ENCODE results near the gene C8G. TPM values are rescaled to one million over a fixed set of nuclear protein-coding genes. Genes with fewer than 3 reads are reported as not detected.

C8G gene
- total and polyA plus RNA-seq, 2 of the 8 experiments (the other 6 are each of a cell fraction or from before 2014, with no cell fraction given), result 0.62 to 0.80 TPM

GRCh38 chr9:136939996-136940525 is 5.0 kb upstream of the C8G start:
- Histone ChIP-seq H4K8ac (ENCODE audit: extremely low read depth, insufficient read depth, low read length) (no peak overlapping the region; the same call in 1 of the 2 replicates), H3K9ac (replicated peaks in 1 of 4; ENCODE audit: extremely low read depth in 1 of 4, low read depth in 3 of 4, low read length in 3 of 4) (no peak overlapping the region), H4K5ac (ENCODE audit: insufficient read length, low read depth, low read length) (no peak overlapping the region), H3K18ac (ENCODE audit: extremely low read depth, low read length) (no peak overlapping the region), H3K23ac (ENCODE audit: insufficient read length) (no peak overlapping the region), H2BK20ac (ENCODE audit: low read length) (no peak overlapping the region), H3K27me3 (replicated peaks in 1 of 4; ENCODE audit: control insufficient read depth in 3 of 4, extremely low read depth in 1 of 4, insufficient read depth in 3 of 4, low read length in 3 of 4) (no peaks in the 10 kb centered on the region), H2BK120ac (replicated peaks; ENCODE audit: low read depth, low read length) (no peak overlapping the region), H3K23me2 (ENCODE audit: low read depth, low read length) (peaks cover 5% of the 10 kb centered on the region; the same call in 1 of the 2 replicates), H2AK5ac (ENCODE audit: low read depth, low read length) (no peak overlapping the region), H3K79me1 (ENCODE audit: low read depth, low read length) (no peaks in the 10 kb centered on the region; the same call in 1 of the 2 replicates), H3K4me2 (ENCODE audit: insufficient read depth in 1 of 2, low read depth in 2 of 2, low read length in 2 of 2) (no peak overlapping the region), H3K27ac (ENCODE audit: low read depth, low read length) (no peak overlapping the region), H3K79me2 (ENCODE audit: control insufficient read depth in 1 of 2, insufficient read depth in 2 of 2, low read length in 2 of 2) (peaks cover 0 to 3% of the 10 kb centered on the region in 2 experiments; a peak in 1 of 4 replicates), H2BK5ac (ENCODE audit: low read depth, low read length) (no peak overlapping the region), H2AFZ (ENCODE audit: low read length) (no peak overlapping the region), H3K14ac (ENCODE audit: insufficient read length) (no peak overlapping the region), H4K20me1 (replicated peaks in 1 of 2; ENCODE audit: control insufficient read depth in 1 of 2, insufficient read depth in 2 of 2, low read length in 2 of 2) (peaks cover 7 to 32% of the 10 kb centered on the region in 2 experiments), H2BK15ac (ENCODE audit: low read length) (no peak overlapping the region), H3K4me3 (ENCODE audit: extremely low read depth in 1 of 4, insufficient read depth in 2 of 4, low read depth in 3 of 4, low read length in 4 of 4) (no peak overlapping the region), H3K4ac (replicated peaks; ENCODE audit: insufficient read length, low read depth, low read length) (no peak overlapping the region), H3K4me1 (replicated peaks in 1 of 4; ENCODE audit: control insufficient read depth in 3 of 4, insufficient read depth in 4 of 4, low read length in 3 of 4) (peaks cover 0 to 9% (median 6%) of the 10 kb centered on the region in 4 experiments; a peak in 5 of 7 replicates), H2BK12ac (ENCODE audit: low read depth, low read length) (no peak overlapping the region), H3K9me3 (ENCODE audit: insufficient read depth in 2 of 2, low read depth in 1 of 2, low read length in 1 of 2) (no peaks in the 10 kb centered on the region), H3K36me3 (ENCODE audit: control insufficient read depth in 2 of 4, insufficient read depth in 4 of 4, low read length in 3 of 4) (peaks cover 12 to 34% (median 16%) of the 10 kb centered on the region in 4 experiments; a peak in 7 of 8 replicates), H3K56ac (replicated peaks; ENCODE audit: insufficient read length, low read depth, low read length) (no peak overlapping the region), H4K91ac (replicated peaks; ENCODE audit: insufficient read length, low read length) (no peak overlapping the region)
- DNase-seq (ENCODE audit: low read depth in 1 of 2, low spot score in 2 of 2), result no peak
- ChIA-PET POLR2A (ENCODE audit: partially characterized antibody) (interaction anchor here (0.9 kb wide), 1 partner anchor 9 kb away, joined by 3 read pairs; no protein-coding TSS in a partner anchor), CTCF (ENCODE audit: partially characterized antibody) (interaction anchor here (1.2 to 1.6 kb wide), 2 partner anchors 89 to 96 kb away, joined by 4 to 6 read pairs; partner anchors contain the start of gene ABCA2)
- WGBS, 2 experiments (ENCODE audit: extremely low coverage in 1 of 2, insufficient coverage in 1 of 2, insufficient read length in 1 of 2, insufficient replicate concordance in 2 of 2, low coverage in 1 of 2, low lambda C conversion rate in 2 of 2, missing lambda C conversion rate in 1 of 2), result 89% methylated on average over 16 of the region's 16 CpGs; no CpG with 5 or more reads in 1 of the 2 experiments
- FAIRE-seq, result no peak
- TF ChIP-seq TCF12 (IDR thresholded peaks at IDR 0.05; ENCODE audit: low read depth, low read length), result no peak
